GM12872 (cell line): Measurements from ENCODE around the gene LRRIQ3.

Experiments used
- CTCF ChIP-seq: IDR thresholded peaks from 3 replicates; pipeline ENCODE4 v1.5.1; 2011; ENCODE audit warnings: low read depth, mild to moderate bottlenecking, low read length, moderate library complexity; ENCODE audit not compliant: insufficient read depth

The LRRIQ3 gene

GRCh38 chr1:74083128-74083527 is 114.8 kb downstream of the LRRIQ3 start:
- no peak for TF ChIP-seq CTCF

- no peak for TF ChIP-seq CTCF
Measured at GRCh38 chr1:74065081-74065480, 132.9 kb downstream of the LRRIQ3 start.

- TF ChIP-seq CTCF = no peak
Measured at GRCh38 chr1:74057719-74058118, 140.3 kb downstream of the LRRIQ3 start.

GRCh38 chr1:74053407-74053806 is 144.6 kb downstream of the LRRIQ3 start:
- no peak for TF ChIP-seq CTCF

- TF ChIP-seq CTCF = no peak
Measured at GRCh38 chr1:74050386-74050785, 147.6 kb downstream of the LRRIQ3 start.

- TF ChIP-seq CTCF = no peak
Measured at GRCh38 chr1:74038042-74038441, 159.9 kb downstream of the LRRIQ3 start.

- no peak for TF ChIP-seq CTCF
Measured at GRCh38 chr1:74012583-74012982, 185.4 kb downstream of the LRRIQ3 start.

GRCh38 chr1:74011736-74012135 is 186.2 kb downstream of the LRRIQ3 start:
- no peak for TF ChIP-seq CTCF
